22Rv1 (cell line): ENCODE measurements around the gene DUSP1.

ENCODE experiments used
- CTCF ChIP-seq: fragments of 450-650 bp; IDR thresholded peaks from 2 replicates; pipeline ENCODE4 v1.5.1; 2017; ENCODE audit warnings: mild to moderate bottlenecking
- ZFX ChIP-seq: fragments of 450-650 bp; IDR thresholded peaks from 2 replicates; pipeline ENCODE4 v1.6.1; 2017; ENCODE audit warnings: antibody characterized with exemption, borderline replicate concordance

DNA sequence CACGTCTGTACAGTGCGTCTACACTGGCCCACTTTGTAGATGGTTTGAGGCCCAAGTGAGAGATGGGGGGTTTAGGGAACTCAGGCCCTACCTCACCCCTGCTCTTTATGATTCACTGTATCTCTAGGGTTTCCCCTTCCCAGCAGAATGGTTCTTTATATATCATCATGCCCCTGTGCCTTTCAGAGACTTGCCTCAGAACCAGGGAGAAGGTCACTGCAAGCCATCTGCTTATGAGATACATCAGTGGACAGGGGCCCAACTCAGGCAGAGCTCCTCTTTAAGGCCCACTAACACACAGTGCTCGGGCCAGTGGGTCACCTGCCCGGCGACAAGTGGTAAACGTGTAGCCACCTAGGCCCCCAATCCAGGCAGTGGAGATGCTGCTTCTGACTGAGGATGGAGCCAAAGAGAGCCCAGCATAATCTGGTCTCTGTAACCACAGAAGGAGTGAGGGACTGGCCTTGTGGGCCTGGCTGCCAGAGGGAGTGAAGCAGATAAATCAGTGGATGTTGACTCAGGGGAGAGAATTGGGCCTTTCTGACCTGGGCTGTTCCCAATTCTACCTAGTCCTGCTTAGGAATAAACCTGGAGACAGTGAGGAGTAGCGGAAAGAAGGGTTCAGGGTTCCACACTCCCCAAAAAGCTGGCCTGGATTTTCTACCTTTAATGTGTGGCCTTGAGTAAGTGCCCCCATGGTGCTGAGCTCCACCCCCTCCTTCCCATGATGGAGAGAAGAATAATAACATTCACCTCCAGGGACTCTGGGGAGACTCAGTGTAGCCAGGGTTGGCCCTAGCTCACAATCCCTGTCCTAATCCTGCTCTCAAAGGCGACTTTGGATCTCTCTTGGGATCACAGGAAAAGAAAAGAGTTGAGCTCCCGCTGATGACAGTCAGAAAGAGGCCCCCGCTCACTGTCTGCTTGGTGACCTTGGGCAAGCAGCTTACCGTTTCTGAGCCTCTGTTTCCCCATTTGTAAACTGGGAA is 2.8 kb upstream of the DUSP1 start:
- TF ChIP-seq CTCF (no peak), ZFX (no peak)
